NCI-H460 (cell line): ENCODE data around the gene MMP26. TPM values are rescaled to one million over a fixed set of nuclear protein-coding genes. Genes with fewer than 3 reads are reported as not detected.

Experiments
- DNase-seq: peaks from one replicate; pipeline ENCODE4 v3.0.0-alpha.2; 2016; ENCODE audit warnings: low read depth; ENCODE audit errors: extremely low read depth
- polyA plus RNA-seq: library from polyadenylated mRNA; depleted of rRNA; stranded (reverse); fragments of >200 nt; gene quantifications from 2 replicates; pipeline ENCODE4 v1.2.3, GENCODE V29; 2014; cell fraction: nucleus; rRNA removed
- total RNA-seq: library from RNA; depleted of rRNA; stranded (reverse); fragments of >200 nt; shearing (Covaris generic); gene quantifications from 2 replicates; pipeline ENCODE4 v1.2.3, GENCODE V29; 2014; rRNA removed

Gene MMP26
- total RNA-seq = not detected in 2 replicates
- polyA plus RNA-seq = not detected in 2 replicates

DNA sequence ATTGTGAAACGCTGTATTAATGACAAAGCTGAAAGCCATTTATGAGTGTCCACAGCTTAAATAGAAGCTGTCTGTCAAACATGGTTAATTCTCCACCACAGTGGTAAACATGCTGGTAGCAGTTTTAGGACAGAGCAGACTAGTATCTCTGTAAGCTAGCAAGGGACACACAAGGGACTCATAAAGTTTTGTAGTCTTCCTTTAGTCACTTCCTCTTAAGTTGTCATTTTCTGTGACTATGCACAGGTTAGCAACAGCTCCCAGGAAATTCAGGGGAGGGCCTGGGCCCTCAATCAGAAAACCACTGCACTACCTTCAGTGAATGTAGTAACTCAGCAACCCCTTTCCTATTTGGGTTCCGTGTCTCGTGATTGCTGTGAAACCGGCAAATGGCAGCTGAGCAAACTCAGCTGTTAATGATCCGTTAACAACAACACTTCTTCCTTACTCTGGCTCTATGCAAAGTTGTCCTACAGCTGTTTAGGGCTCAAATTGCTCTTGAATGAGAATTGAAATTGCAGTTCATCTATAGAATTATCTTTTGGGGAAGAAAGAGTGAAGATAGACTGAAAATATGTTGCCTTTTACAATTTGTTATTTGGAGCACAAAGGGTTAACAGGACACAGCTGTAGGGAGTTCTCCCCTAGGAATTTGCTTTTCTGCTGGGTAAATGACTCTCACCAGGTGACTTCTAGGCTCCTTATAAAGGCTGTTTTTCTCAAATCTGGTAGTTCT lies at the start of gene MMP26:
MMP26 (plus strand) TSS at position 731 of the 736 bp plus-strand sequence.
- no peak for DNase-seq

DNA sequence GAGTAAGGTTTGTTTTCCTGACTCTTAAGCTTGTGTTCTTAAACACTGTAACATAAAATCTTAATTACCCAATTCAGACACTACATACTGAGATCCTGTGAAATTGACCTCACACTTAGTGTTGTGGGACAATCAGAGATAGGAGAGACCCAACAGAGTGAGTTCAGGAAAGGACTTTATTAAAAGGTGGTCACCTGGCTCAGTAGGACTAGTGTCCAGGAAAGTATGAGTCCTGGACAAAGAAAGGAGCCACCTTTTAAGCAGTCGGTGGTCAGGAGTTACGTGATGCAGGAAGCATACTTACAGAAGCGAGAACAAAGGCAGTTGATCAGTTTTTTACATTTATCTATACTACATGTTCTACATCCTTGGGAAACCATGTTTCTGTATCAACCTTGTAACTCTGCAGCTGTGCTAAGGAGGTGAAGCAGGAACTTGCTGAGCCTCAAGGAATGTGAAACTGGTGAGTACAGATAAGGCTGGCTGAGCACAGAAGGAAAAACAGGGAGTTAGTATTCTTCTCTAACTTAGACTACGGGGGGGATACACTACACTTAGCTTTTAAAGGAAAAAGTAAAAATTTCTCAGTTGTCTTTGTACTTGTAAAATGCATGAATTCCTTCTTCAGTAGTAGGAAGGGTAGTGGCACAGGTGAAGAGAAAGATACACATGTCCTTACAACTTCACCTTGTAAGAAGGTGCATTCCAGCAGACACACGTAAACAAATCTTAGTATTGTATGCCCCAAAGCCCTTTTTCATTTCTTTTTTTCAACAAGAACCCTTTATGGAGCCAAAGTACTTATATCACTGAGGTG lies 45.7 kb upstream of the MMP26 start:
- no peak for DNase-seq

DNA sequence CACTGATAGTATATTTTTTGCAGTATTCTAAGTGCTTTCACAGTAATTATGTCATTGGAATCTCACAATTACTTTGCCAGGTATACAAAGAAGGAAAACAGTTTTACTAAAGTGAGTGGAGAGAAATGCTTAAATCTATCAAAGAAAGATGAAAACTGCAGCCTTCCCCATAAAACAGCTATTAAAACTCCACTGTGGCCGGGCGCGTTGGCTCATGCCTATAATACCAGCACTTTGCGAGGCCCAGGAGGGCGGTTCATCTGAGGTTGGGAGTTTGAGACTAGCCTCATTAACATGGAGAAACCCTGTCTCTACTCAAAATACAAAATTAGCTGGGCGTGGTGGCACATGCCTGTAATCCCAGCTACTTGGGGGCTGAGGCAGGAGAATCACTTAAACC lies 41.7 kb upstream of the MMP26 start:
- DNase-seq = no peak

DNA sequence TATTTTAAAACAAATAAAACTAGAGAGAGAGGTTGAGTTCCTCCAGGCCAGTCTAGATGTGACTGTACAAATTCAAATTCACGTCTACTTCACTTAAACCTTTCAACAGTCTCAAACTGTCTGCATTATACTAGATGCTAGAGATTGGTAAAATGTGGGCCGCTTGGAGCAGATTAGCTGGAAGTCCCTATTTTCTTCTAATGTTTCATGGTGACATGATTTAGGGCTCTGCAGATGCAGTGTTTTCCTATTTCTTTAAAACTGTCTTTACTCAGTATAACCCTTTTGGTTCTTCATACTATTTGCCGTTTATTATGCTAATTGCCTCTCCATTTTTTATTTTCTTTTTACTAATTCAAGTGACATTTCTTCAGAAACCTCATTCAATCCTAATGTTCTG lies 40.4 kb upstream of the MMP26 start:
- no peak for DNase-seq

DNA sequence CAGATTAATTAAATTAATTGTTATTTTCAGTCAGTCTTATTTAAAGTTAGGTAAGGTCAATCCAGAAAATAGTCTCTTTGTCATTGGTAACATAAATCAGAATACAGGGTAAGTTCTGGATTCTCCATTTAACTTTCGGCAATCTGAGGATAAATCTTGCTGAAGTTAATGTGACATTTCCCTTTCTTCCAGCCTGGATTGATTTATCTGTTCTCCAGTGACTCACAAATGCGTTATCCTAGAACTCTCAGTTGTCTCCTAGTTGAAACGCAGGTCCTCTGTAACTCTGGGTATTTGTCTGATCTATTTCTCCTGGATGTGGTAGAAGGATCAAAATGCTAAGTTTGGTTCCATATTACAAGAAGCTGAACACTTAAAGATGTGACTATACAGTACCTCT lies 39.8 kb upstream of the MMP26 start:
- DNase-seq = no peak

DNA sequence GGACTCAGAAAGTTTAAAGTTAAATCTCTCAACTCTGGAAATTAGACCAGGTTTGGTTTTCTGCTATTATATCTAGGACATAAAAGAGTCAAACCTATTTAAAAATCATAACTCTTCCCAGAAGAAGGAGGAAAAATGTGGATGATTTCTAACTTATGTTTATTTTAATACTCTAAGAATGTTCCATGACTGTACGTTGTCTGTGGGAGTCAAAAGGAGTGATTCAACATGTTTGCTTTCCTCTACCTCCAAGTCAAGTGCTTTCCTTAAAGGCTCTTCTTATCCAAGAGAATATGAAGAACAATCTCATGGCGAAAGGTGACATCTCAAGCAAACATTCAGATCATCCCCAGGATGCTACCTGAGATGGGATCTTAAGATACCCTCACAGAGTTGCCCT lies 39.2 kb upstream of the MMP26 start:
- DNase-seq = no peak

DNA sequence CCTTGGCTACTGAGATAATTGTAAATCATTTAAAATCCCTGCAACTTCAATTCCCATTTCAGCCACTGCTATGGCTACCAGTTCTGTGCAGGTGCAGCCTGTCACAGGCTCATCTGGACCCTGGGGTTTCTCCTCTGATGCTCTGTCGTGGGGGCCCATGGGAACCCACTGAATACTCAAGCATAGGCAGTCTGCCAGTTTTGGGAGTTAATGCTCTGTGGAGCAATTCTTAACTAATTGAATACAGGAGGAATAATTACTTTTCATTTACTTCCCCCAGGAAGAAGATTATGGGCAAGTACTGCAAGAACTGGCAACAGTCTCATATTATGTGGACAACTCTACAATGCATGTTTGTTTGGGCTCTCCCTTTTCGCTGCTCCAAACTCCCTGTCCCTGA lies 32.8 kb upstream of the MMP26 start:
- no peak for DNase-seq

DNA sequence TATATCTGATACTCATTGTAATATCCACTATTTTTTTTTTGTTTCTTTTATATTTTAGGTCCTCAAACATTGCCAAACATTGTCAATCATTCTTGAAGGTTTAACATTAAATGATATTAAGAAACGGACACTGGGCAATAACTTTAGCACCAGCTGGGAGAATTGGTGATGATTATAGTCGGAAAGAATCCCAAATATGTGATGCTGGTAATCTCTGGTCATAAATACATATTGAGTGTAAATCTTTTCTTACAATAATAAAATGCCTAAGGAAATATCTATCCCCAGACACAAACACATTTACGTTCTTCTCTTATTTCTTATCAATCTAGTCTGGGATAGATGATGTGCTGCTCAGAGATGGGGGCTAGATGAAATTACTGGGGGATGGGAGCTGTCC lies 32.1 kb upstream of the MMP26 start:
- DNase-seq = no peak

DNA sequence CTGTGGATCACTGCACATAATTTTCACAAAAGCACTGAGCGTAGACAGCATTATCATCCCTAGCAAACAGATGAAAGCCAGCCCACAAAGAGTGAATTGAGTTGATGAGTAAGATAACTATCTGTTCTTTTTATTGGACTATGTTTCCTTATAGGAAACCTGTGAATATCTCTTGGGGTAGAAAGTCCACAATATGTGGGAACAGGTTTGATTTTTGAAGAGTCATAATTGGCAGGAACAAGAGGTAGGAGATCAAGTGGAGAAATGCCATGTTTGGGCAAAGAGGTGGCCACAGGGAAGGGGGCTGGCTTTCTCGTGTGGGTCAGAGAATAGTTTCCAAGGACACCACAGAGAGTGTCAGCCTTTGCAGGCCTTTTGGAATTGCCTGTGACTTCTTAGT lies 30.8 kb upstream of the MMP26 start:
- no peak for DNase-seq

DNA sequence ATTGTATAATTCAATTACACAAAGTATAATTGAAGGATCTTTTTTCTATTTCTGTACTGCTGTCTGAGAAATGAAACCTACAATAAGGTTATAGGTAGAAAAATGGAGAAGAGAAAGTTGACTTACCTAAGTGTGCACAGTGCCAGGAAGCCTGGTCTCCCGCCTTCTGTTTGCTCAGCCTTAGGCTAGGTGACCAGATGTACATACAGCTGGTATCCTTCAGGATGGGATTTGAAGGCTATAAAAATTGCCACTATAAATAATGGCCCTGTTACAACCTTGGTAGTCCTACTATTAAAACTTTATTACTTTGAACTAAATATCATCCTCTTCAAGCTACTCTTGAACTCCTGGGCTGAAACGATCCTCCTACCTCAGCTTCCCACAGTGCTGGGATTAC lies 26.6 kb upstream of the MMP26 start:
- DNase-seq = no peak

DNA sequence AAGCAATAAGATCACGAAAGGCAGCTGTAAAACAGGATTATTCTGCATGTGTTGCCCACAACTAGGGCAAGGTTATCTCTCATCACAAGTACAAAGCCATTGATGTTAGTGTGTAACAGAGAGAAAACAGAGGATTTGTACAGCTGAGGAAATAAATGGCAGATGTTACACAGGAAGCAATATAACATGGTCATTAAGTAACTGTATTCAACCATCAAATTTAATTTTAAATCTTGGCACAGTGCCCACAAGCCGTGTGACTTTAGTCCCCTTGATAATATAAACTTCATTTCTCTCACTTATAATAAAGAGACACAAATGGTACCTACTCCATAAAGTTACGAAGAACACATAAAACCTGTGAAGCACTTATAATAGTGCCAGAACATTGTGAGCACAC lies 24.2 kb upstream of the MMP26 start:
- no peak for DNase-seq

DNA sequence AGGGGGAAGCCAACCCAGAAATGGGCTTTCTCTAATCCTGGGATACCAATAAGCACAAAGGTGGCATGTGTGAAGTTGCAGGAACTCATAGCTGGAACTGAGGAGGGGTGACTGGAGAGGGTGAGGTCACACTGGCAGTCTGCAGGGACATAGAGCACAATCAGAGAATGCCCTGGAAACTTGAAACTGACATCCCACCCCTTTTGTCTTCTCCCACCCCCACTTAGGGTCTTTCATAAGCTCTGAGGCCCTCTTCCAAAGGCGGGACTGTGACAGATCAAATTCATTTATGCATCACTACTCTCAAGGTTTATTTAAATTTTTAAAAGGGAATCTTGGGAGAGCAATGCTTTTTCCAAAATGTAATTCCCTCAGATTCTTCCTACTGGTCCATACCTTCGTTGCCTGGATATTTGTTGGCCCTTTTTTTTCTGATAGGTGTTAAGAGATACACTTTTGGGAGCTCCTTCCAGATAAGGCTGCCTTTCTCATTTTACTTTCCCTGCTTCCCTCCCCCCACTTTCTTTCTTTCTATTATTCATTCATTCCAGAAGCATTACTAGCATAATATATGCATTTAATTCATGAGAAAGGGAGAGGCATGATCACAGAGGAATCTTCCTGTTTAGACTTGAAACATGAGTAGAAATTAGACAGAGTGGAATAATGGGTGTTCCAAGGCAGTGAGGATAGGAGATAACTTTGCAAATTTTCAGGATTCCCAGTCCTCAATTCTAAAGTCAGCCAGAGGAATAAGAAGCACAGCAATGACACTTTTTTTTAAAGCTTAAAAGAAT lies 21.8 kb upstream of the MMP26 start:
- DNase-seq = no peak

DNA sequence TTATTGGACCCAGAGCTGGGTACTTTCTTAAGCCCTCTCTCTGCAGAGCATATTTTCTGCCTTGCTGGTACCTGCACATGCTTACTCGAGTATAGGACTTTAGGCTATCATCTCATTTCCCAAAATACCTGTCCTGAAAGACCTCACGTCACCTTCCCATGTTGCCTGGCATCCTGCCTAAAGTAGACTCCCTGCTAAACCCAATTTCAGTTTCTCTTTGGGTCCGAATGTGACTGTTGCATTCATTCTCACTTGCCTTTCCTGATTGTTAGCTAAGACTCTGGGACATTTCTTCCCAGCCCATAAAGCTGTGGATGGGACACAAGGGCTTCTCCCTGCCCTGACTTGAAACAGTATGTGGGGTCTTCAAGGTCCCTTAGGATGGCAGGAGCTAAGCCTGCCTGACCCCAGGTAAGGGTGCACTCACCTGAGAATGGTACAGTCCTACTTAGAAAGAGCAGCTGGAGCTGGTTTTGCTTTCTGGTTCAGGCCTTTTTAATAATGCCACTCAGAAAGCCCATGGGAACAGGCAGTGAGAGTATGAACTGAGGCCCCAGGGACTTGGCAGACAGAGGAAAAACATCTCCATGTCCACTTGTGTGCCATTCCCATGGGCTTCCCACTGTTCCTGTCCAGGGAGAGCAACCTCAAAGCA lies 19.8 kb upstream of the MMP26 start:
- no peak for DNase-seq

DNA sequence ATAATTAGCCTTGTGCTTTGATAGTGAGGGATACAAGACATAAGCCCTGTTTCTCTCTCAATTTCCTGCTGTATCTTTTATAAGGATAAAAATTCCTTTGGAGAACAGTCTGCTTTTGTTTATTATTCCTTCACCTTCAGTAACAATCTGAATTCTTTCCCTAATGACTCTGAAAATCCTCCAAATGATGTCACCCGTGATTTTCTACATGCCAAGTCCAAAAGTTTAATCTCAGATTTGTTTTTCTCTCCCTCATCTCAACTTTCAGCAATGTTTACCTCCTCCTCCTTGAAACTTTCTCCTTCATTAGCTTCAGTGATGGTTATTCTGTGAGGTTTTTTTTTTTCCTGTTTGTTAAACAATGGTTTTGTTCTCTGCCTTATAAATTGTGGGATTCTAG lies 9.1 kb upstream of the MMP26 start:
- DNase-seq = no peak

DNA sequence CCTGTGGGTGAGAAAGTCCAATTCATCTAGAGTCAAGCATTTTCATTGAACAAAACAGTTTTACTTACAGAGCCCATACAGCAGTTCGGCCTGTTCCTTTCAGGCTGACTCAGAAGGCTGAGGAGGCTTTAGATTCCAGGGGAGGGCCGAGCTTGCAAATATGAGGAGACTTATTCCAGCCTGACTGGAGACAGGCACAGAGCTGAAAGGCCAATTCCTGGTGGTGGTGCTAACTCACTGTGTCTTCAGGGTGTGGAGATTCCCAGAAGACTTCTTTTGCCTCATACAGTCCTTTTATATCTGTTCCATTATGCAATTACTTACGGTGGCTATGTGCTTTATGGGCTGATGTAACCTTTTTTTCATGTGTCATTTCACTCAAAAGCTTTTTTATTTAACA lies 7.0 kb upstream of the MMP26 start, which contains the start of gene OR51E2:
OR51E2 (minus strand) TSS at position 269 of the 400 bp plus-strand sequence. CDS start 15,142 bp downstream, outside the sequence.
- DNase-seq = no peak

DNA sequence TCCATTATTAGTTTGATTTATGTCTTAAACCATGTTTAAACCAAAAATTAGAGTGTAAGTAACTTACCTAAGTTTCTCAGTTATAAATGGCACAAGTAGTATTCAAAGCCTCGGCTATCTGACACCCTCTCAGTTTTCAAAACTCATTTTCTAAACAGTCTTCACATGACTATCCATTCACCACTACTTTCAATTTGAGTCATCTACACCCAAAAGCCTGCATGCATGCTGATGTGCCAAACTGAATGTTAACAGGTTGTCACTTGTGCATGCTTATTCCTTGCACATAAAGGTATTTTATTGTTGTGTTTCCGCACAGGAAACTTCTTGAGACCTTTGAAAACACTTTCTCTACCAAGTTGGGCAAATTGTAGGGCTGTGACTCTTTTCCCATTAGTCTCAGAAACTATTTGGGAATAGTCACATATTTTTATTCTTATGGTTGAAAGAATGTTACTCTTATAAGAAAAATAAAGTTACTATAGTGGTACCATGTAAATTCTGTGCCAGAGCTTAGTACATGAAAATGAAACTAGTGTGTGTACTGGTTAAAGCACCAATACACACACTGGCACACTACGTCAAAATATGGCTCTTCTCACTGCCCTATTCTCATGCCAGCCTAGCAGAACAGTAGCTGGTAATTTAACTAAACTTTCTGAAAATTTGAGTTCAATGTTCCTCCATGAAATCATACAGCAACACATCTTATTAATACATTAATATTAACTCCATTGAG lies 4.7 kb upstream of the MMP26 start:
- DNase-seq = no peak

DNA sequence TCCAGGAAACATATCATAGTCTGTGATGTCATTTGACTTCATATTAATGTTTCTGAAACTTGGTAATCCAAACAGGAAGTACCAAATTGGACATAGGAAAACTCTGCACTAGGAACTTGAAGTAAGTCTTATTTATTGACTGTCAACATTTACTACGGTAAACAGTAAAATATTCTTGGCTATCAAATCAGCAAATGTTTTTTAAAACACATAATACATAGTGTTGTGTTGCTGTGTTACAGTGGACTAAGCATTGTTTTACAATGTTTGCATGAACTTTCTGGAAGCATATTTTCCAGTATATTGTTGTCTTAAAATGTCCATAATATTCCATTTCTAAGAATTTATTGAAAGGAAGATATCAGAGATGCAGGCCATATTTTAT lies 4.2 kb upstream of the MMP26 start:
- no peak for DNase-seq

DNA sequence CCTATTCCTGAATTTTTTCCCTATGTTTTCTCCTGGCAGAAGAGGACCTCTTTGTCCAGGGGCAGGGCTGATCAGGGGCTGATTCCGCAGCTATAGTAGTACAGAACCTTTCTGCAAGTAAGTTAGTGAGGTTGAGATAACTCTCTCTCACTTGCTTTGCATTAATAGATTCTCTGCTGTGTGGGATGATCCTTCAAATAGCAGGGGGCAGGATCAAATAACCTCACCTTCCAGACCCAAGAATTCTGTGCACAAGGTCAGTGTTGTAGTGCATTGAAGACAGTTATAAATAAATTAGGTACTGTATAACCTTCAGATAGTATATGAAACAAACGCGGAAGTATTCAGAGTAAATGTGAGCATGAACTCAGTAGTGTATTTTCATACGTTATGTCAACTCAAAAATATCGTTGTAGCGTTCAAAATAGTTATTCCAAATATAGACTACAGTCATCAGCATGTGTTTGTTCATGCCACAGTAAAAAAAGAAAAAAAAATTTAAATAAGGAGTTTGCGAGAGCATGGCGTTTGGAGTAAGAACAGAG lies 278 bp downstream of the MMP26 start:
- DNase-seq = no peak

DNA sequence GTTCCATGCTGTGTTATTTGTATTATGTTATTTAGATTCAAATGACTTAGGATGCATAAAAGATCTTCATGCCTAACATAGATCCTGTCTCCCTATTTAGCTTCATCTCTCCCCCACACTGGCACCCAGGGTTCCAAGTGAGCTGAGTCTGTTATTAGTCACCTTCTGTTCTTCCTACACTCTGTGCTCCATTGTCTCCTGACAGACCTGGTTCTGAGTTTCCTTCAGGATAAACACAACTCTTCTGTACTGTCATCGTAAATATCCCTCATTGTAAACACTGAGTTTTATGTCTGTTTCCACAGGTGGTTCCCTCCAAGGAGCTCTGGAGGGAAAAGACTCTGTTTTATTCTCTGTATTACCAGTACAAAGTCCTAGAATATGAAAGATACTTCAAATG lies 8.7 kb downstream of the MMP26 start:
- no peak for DNase-seq

DNA sequence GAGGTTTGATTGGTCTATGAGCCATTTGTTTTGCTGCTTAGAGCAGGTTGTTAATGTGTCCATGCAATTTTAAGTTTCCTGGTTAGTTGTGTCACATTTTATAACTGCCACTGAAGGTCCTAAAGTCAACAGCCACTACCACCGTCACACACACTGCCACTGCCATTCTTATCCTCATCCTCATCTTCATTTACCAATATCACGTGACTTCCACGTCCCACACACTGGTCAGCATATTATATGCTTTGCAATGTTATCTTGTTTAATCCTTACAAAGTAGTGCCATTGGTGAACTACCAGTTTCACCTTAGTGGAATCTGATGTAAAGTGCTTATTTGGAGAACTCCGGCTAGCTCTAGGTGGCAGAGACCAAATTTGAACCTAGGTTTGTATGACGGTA lies 9.7 kb downstream of the MMP26 start:
- DNase-seq = no peak
